Glutamatergic neuron (in vitro differentiated cells): ENCODE data around the gene TANGO2. TPM values are rescaled to one million over a fixed set of nuclear protein-coding genes. Genes with fewer than 3 reads are reported as not detected.

Experiments
- DNase-seq: peaks from one replicate; pipeline ENCODE4 v3.0.0; 2022
- H3K27ac Mint-ChIP-seq: one replicate; pipeline ENCODE4 v1.8.0; 2020; ENCODE audit warnings: mild to moderate bottlenecking, mixed read lengths, inconsistent platforms; ENCODE audit not compliant: unreplicated experiment
- H3K27me3 Mint-ChIP-seq: one replicate; pipeline ENCODE4 v1.8.0; 2020; ENCODE audit warnings: mild to moderate bottlenecking, moderate library complexity, mixed read lengths, inconsistent platforms; ENCODE audit not compliant: unreplicated experiment
- H3K36me3 Mint-ChIP-seq: one replicate; pipeline ENCODE4 v1.8.0; 2020; ENCODE audit warnings: mild to moderate bottlenecking, mixed read lengths, inconsistent platforms; ENCODE audit not compliant: unreplicated experiment
- H3K4me1 Mint-ChIP-seq: one replicate; pipeline ENCODE4 v1.8.0; 2020; ENCODE audit warnings: mild to moderate bottlenecking, low read depth, mixed read lengths, inconsistent platforms; ENCODE audit not compliant: unreplicated experiment
- H3K4me3 Mint-ChIP-seq: one replicate; pipeline ENCODE4 v1.8.0; 2020; ENCODE audit warnings: mild to moderate bottlenecking, mixed read lengths, inconsistent platforms; ENCODE audit not compliant: unreplicated experiment
- H3K9me3 Mint-ChIP-seq: one replicate; pipeline ENCODE4 v1.8.0; 2020; ENCODE audit warnings: mild to moderate bottlenecking, moderate library complexity, mixed read lengths, inconsistent platforms; ENCODE audit not compliant: unreplicated experiment
- total RNA-seq: library from RNA; stranded (reverse); fragmentation: NEBNext Ultra II Directional; extraction: Animal tissue kit (Norgen Biotek cat#: 25700); gene quantifications from one replicate; pipeline ENCODE4 v1.2.1, GENCODE V29; 2021; ENCODE audit not compliant: unreplicated experiment
- TF ChIP-seq, protein P1 (sequence below): fragments of 200-600 bp; sonication (generic); IDR thresholded peaks from one replicate; pipeline ENCODE4 v1.5.0; 2021; ENCODE audit not compliant: partially characterized antibody, unreplicated experiment

The TANGO2 gene
- total RNA-seq, 1 donor from 2014 or later = 31.8 TPM

DNA sequence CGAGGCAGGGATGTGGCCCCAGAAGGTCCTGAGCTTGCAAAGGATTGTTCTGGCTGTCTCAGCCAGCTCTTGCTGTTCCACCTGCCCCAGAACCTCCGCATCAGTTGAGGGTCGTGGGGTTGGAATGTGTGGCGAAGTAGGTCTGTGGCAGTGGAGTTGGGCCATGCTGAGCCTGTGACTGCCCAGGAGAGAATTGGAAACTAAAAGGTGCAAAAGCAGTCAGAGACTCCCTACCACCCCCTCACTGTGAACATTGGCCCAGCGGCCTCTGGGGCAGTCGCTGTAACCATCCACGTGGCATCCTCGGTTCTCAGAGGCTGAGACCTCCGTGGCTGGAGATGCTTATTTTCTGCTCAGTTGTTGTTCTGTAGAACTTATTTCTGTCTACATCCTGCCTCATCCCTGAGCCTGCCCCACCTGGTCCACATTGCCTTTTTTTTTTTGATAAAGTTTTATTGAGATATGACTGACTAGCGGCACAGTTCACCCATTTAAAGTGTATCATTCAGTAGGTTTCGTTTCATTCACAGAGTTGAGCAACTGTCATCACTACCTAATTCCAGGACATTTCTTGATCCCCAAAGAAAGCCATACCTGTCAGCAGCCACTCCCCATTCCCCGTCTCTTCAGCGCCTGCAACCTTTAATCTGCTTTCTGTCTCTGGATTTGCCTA is 36.8 kb downstream of the TANGO2 start:
- H3K4me1 Mint-ChIP-seq = no peaks in the 10 kb centered on the region
- no peak overlapping the region for H3K4me3 Mint-ChIP-seq
- peaks cover 5% of the 10 kb centered on the region for H3K27me3 Mint-ChIP-seq
- H3K27ac Mint-ChIP-seq = no peak overlapping the region
- no peaks in the 10 kb centered on the region for H3K36me3 Mint-ChIP-seq
- TF ChIP-seq, protein P1, sequence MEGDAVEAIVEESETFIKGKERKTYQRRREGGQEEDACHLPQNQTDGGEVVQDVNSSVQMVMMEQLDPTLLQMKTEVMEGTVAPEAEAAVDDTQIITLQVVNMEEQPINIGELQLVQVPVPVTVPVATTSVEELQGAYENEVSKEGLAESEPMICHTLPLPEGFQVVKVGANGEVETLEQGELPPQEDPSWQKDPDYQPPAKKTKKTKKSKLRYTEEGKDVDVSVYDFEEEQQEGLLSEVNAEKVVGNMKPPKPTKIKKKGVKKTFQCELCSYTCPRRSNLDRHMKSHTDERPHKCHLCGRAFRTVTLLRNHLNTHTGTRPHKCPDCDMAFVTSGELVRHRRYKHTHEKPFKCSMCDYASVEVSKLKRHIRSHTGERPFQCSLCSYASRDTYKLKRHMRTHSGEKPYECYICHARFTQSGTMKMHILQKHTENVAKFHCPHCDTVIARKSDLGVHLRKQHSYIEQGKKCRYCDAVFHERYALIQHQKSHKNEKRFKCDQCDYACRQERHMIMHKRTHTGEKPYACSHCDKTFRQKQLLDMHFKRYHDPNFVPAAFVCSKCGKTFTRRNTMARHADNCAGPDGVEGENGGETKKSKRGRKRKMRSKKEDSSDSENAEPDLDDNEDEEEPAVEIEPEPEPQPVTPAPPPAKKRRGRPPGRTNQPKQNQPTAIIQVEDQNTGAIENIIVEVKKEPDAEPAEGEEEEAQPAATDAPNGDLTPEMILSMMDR = no peak
- DNase-seq = no peak
- no peaks in the 10 kb centered on the region for H3K9me3 Mint-ChIP-seq

DNA sequence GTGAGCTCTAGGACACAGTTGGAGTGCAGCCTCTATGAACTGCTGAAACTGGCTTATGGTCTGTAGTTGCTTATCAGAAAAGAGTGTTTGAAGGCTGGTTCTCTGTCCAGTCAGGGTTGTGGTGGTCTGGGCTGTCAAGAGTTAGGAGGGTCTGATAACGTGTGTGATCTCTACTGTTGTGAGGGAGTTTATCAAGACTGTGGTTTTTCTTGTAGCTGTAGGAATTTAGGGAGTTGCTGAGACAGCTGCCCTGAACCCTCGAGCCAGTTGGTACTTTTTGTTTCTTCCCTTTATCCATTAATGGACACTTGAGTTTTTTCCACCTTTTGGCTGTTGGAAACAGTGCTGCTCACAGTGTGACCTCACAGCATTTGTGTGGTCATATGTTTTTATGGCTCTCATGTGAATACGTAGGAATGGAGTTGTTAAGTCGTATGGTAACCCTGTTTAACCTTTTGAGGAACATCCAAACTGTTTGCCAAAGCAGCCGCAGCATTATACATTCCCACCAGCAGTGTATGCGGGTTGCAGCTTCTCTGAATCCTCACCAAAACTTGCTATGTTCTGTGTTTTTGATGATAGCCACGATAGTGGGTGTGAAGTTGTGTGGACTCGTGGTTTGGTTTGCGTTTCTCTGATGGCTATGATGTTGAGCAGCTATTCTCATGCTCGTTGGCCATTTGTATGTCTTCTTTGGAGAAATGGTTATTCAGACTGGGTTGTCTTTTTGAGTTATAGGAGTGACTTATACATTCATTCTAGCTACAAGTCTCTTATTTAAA is 38.3 kb downstream of the TANGO2 start:
- H3K4me1 Mint-ChIP-seq = no peaks in the 10 kb centered on the region
- peaks cover 7% of the 10 kb centered on the region for H3K27me3 Mint-ChIP-seq
- H3K27ac Mint-ChIP-seq = no peak overlapping the region
- peaks cover 3% of the 10 kb centered on the region for H3K9me3 Mint-ChIP-seq
- no peak overlapping the region for H3K4me3 Mint-ChIP-seq
- no peak for DNase-seq
- H3K36me3 Mint-ChIP-seq = no peaks in the 10 kb centered on the region
- TF ChIP-seq, protein P1 = no peak

DNA sequence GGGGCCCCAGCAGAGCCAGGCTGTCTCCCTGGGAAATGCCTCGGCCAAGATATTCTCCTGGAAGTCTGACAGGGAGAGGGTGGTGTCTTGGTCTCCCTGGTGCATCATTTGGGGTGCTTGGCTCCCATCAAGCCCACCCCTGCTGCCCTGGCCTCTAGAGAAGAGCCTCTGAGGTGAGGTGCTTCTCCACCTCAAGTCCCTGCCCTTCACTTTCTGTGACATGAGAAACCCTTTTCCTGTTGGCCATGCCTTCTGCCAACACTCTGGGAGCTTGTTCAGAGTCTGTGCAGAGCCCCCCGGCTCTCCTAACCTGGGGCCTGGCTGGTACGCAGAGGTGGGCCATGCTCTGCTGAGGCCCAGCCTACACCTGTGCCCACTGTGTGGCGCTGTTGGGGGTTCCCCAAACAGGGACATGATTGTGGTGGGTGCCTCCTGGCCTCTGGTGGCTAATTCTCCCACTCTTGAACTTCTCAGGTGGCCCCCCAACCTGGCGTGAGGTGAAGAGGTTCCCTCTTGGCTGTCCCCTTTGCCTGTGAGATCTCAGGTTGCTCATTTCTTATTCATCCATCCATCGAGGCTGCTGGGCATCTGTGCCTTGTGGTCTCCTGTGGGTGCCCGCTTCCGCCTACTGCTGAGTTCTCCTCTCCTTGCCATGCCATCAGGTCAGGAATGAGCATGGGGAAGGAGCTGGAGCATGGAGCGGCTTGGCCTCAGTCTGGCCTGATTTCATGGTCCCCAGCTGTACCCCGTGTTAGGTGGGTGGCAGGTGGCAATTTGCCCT is 40.0 kb downstream of the TANGO2 start:
- TF ChIP-seq, protein P1 = no peak
- DNase-seq = no peak

DNA sequence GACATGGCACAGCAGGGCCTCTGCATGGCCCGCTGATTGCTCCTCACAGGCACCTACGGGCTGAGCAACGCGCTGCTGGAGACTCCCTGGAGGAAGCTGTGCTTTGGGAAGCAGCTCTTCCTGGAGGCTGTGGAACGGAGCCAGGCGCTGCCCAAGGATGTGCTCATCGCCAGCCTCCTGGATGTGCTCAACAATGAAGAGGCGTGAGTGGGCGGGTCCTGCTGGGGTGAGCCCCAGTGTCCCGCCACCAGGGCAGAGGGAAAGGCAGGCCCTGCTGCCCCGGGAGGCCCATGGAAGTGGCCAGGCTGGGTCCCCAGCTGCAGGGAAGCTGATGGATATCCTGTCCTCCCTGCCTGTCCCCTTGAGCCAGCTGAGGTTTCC is 40.6 kb downstream of the TANGO2 start:
- TF ChIP-seq, protein P1 = no peak
- H3K27me3 Mint-ChIP-seq = peaks cover 7% of the 10 kb centered on the region
- no peaks in the 10 kb centered on the region for H3K4me1 Mint-ChIP-seq
- H3K9me3 Mint-ChIP-seq = peaks cover 6% of the 10 kb centered on the region
- no peaks in the 10 kb centered on the region for H3K36me3 Mint-ChIP-seq
- H3K4me3 Mint-ChIP-seq = no peak overlapping the region
- DNase-seq = no peak
- H3K27ac Mint-ChIP-seq = no peak overlapping the region

More for the DNA sequence above, 40.0 kb downstream of the TANGO2 start:
- Mint-ChIP-seq H3K27ac (no peak overlapping the region), H3K27me3 (peaks cover 7% of the 10 kb centered on the region), H3K9me3 (peaks cover 5% of the 10 kb centered on the region), H3K4me1 (no peaks in the 10 kb centered on the region), H3K4me3 (no peak overlapping the region), H3K36me3 (no peaks in the 10 kb centered on the region)
